Esophagus squamous epithelium (tissue), 5 donors: Measurements from ENCODE around the gene RMDN2. TPM values are rescaled to one million over a fixed set of nuclear protein-coding genes. Genes with fewer than 3 reads are reported as not detected.

ENCODE experiments used
- DNase-seq: peaks from one replicate; lab custom pipeline; 2025; lab: John Stamatoyannopoulos, UW
- H3K27ac ChIP-seq, 4 donors: fragments of 200-600 bp; sonication (generic); one replicate each; pipeline ENCODE4 v1.5.1; 2016 to 2019; ENCODE audit warnings: mild to moderate bottlenecking in 1 of 4
- H3K27me3 ChIP-seq, 4 donors: fragments of 200-600 bp; sonication (generic); 1 replicate in 3 of 4; 2 replicates in 1 of 4; pipeline versions ENCODE4 v1.5.1 to v1.6.0; 2017 to 2021; ENCODE audit warnings: antibody characterized with exemption in 1 of 4
- H3K36me3 ChIP-seq, 3 donors: fragments of 200-600 bp; sonication (generic); one replicate each; pipeline ENCODE4 v1.5.1; 2016 to 2019
- H3K4me1 ChIP-seq, 3 donors: fragments of 200-600 bp; sonication (generic); one replicate each; pipeline ENCODE4 v1.5.1; 2017 to 2019
- H3K4me3 ChIP-seq, 4 donors: fragments of 200-600 bp; sonication (generic); 1 replicate in 3 of 4; 2 replicates in 1 of 4; pipeline ENCODE4 v1.5.1; 2016 to 2019; ENCODE audit warnings: mild to moderate bottlenecking in 2 of 4, moderate library complexity in 1 of 4
- H3K9me3 ChIP-seq, 3 donors: fragments of 200-600 bp; sonication (generic); one replicate each; pipeline ENCODE4 v1.5.1; 2016 to 2019
- CTCF ChIP-seq, 6 experiments: fragments of 450-650 bp in 4 of 6; fragments of 200-600 bp in 2 of 6; sonication (generic) in 2 of 6; IDR thresholded peaks; one replicate each; pipeline ENCODE4 v1.5.1; 2016 to 2019; ENCODE audit warnings: antibody characterized with exemption in 6 of 6, mild to moderate bottlenecking in 4 of 6, moderate library complexity in 4 of 6
- POLR2A ChIP-seq, 4 donors: fragments of 450-650 bp; IDR thresholded peaks; one replicate each; pipeline ENCODE4 v1.6.1; 2017; ENCODE audit warnings: antibody characterized with exemption in 4 of 4, mild to moderate bottlenecking in 4 of 4, moderate library complexity in 3 of 4
- WGBS, 2 donors: methylation state at CpG; one replicate each; pipeline ENCODE4 v1.1.5; 2018; 5-methylcytosine and 5-hydroxymethylcytosine counted together
- intact Hi-C: fragments of 100-400 bp; cut with DNase I; formaldehyde crosslinking; loops from one replicate; pipeline ENCODE4 v1.15.0; 2022
- total RNA-seq, 4 donors: library from RNA; depleted of rRNA; stranded (reverse); fragments of >200 nt; gene quantifications; one replicate each; pipeline ENCODE4 v1.1.0, GENCODE V29; 2016
- donor health status: DM: yes; HTN: yes; CAD: no.

The RMDN2 gene
- total RNA-seq, 4 donors from 2014 or later = 3.4 to 7.8 (median 4.7) TPM

GRCh38 chr2:38032946-38033345, 107.9 kb downstream of the RMDN2 start:
- H3K4me1 ChIP-seq = peaks cover 0 to 4% (median 0%) of the 10 kb centered on the region in 3 donors
- intact Hi-C loops = no loop called here
- TF ChIP-seq POLR2A (IDR thresholded peaks at IDR 0.05) (no peak), CTCF (IDR thresholded peaks at IDR 0.05) (no peak)
- H3K4me3 ChIP-seq = no peak overlapping the region
- no peaks in the 10 kb centered on the region for H3K9me3 ChIP-seq
- H3K27me3 ChIP-seq = peaks cover 0 to 39% (median 0%) of the 10 kb centered on the region in 4 donors
- DNase-seq = no peak
- WGBS, 2 donors = 81 to 98% methylated on average over 2 of the region's 2 CpGs
- no peak overlapping the region for H3K27ac ChIP-seq
- no peaks in the 10 kb centered on the region for H3K36me3 ChIP-seq

GRCh38 chr2:38033646-38034045, 108.6 kb downstream of the RMDN2 start:
- Histone ChIP-seq H3K9me3 (no peaks in the 10 kb centered on the region), H3K4me1 (peaks cover 4 to 11% (median 5%) of the 10 kb centered on the region in 3 donors), H3K27me3 (peaks cover 0 to 46% (median 0%) of the 10 kb centered on the region in 4 donors), H3K36me3 (no peaks in the 10 kb centered on the region), H3K4me3 (no peak overlapping the region), H3K27ac (no peak overlapping the region)
- WGBS, 2 donors = 44 to 85% methylated on average over 2 of the region's 2 CpGs
- TF ChIP-seq POLR2A (IDR thresholded peaks at IDR 0.05) (no peak), CTCF (IDR thresholded peaks at IDR 0.05) (no peak)
- intact Hi-C loops = no loop called here
- DNase-seq = no peak

- no peak for TF ChIP-seq CTCF (IDR thresholded peaks at IDR 0.05)
- TF ChIP-seq POLR2A (IDR thresholded peaks at IDR 0.05) = no peak
- Histone ChIP-seq H3K27me3 (peaks cover 0 to 55% (median 0%) of the 10 kb centered on the region in 4 donors), H3K27ac (no peak overlapping the region), H3K9me3 (no peaks in the 10 kb centered on the region), H3K36me3 (no peaks in the 10 kb centered on the region), H3K4me3 (no peak overlapping the region), H3K4me1 (peaks cover 5 to 19% (median 7%) of the 10 kb centered on the region in 3 donors)
- no peak for DNase-seq
- 76 to 86% methylated on average over 7 of the region's 7 CpGs for WGBS, 2 donors
- intact Hi-C loops = no loop called here
These were observed 110.9 kb downstream of the RMDN2 start for GRCh38 chr2:38035968-38036367.

GRCh38 chr2:38037325-38037724, 112.2 kb downstream of the RMDN2 start:
- Histone ChIP-seq H3K27me3 (peaks cover 0 to 46% (median 0%) of the 10 kb centered on the region in 4 donors), H3K4me3 (no peak overlapping the region), H3K27ac (peak overlapping the region in 1 of 4 donors; percentile 50), H3K36me3 (no peaks in the 10 kb centered on the region), H3K4me1 (peaks cover 5 to 19% (median 7%) of the 10 kb centered on the region in 3 donors), H3K9me3 (no peaks in the 10 kb centered on the region)
- WGBS, 2 donors = 48 to 82% methylated on average over 4 of the region's 4 CpGs
- no peak for DNase-seq
- intact Hi-C loops = no loop called here
- TF ChIP-seq POLR2A (IDR thresholded peaks at IDR 0.05) (no peak), CTCF (IDR thresholded peaks at IDR 0.05) (no peak)

- peak overlapping the region in 3 of 4 donors; percentile 38 to 62 (median 50) for H3K27ac ChIP-seq
These were observed 112.9 kb downstream of the RMDN2 start for GRCh38 chr2:38037757-38038621.

More at GRCh38 chr2:38037757-38038621, 112.9 kb downstream of the RMDN2 start:
- Histone ChIP-seq H3K36me3 (no peaks in the 10 kb centered on the region), H3K9me3 (no peaks in the 10 kb centered on the region), H3K27me3 (peaks cover 0 to 45% (median 0%) of the 10 kb centered on the region in 4 donors), H3K4me1 (peaks cover 5 to 19% (median 7%) of the 10 kb centered on the region in 3 donors), H3K4me3 (peak overlapping the region; percentile 5 to 56 (median 30))
- TF ChIP-seq POLR2A (IDR thresholded peaks at IDR 0.05) = no peak
- peak in 2 of 6 experiments; percentile 17 to 28 for TF ChIP-seq CTCF (IDR thresholded peaks at IDR 0.05)
- intact Hi-C loops = no loop called here
- DNase-seq = no peak
- 22 to 48% methylated on average over 13 to 28 of the region's 38 CpGs for WGBS, 2 donors
